HFFc6 (cell line): ENCODE data around the gene CASS4. TPM values are rescaled to one million over a fixed set of nuclear protein-coding genes. Genes with fewer than 3 reads are reported as not detected.
A peak's percentile ranks its signal among the peaks of the same experiment; 100 is the strongest.

ENCODE experiments used
- DNase-seq: peaks from one replicate; pipeline ENCODE4 v3.0.0-alpha.2; 2018
- H3K27ac Mint-ChIP-seq: 2 replicates; pipeline ENCODE4 v1.8.0; 2020; ENCODE audit warnings: mild to moderate bottlenecking, mixed read lengths
- H3K27me3 Mint-ChIP-seq: 2 replicates; pipeline ENCODE4 v1.8.0; 2021; ENCODE audit warnings: mild to moderate bottlenecking, moderate library complexity, mixed read lengths; ENCODE audit not compliant: insufficient read depth
- H3K36me3 Mint-ChIP-seq: 2 replicates; pipeline ENCODE4 v1.8.0; 2021; ENCODE audit warnings: low read depth, mixed read lengths
- H3K4me1 Mint-ChIP-seq: 2 replicates; pipeline ENCODE4 v1.8.0; 2020; ENCODE audit warnings: low read depth, mixed read lengths
- H3K4me3 Mint-ChIP-seq: 2 replicates; pipeline ENCODE4 v1.8.0; 2020; ENCODE audit warnings: mild to moderate bottlenecking, moderate library complexity, mixed read lengths
- H3K9me3 Mint-ChIP-seq: 2 replicates; pipeline ENCODE4 v1.8.0; 2020; ENCODE audit warnings: mild to moderate bottlenecking, mixed read lengths
- CTCF ChIP-seq: fragments of 200-600 bp; sonication (generic); IDR thresholded peaks from 2 replicates; pipeline ENCODE4 v1.5.0; 2021; ENCODE audit warnings: antibody characterized with exemption, mild to moderate bottlenecking
- total RNA-seq, 6 experiments: library from RNA; stranded (reverse); fragmentation: NEBNext Ultra II Directional; extraction: Animal tissue kit (Norgen Biotek cat#: 25700); gene quantifications; 2 replicates in 1 of 6; 3 replicates in 5 of 6; pipeline ENCODE4 v1.2.3, GENCODE V29; 2021

Gene CASS4
- total RNA-seq, 6 experiments from 2014 or later = 0.38 to 0.70 (median 0.56) TPM

- TF ChIP-seq CTCF = no peak
- Mint-ChIP-seq H3K36me3 (peaks cover 29% of the 10 kb centered on the region), H3K27me3 (peaks cover 3% of the 10 kb centered on the region), H3K4me3 (no peak overlapping the region), H3K9me3 (no peaks in the 10 kb centered on the region), H3K4me1 (peaks cover 55% of the 10 kb centered on the region), H3K27ac (no peak overlapping the region)
- DNase-seq = no peak
These were observed 889 bp downstream of the CASS4 start for GRCh38 chr20:56412949-56413348.

- Mint-ChIP-seq H3K4me3 (peak overlapping the region; percentile 21; the same call in 1 of the 2 replicates), H3K36me3 (peaks cover 35% of the 10 kb centered on the region), H3K4me1 (peaks cover 70% of the 10 kb centered on the region), H3K27ac (peak overlapping the region; percentile 90), H3K9me3 (no peaks in the 10 kb centered on the region), H3K27me3 (no peaks in the 10 kb centered on the region)
- DNase-seq = peak; percentile 69
- no peak for TF ChIP-seq CTCF
These were observed 3.0 kb downstream of the CASS4 start for GRCh38 chr20:56414842-56415765.

GRCh38 chr20:56417402-56417801 is 5.3 kb downstream of the CASS4 start:
- Mint-ChIP-seq H3K36me3 (peaks cover 29% of the 10 kb centered on the region), H3K27ac (peak overlapping the region; percentile 96), H3K4me1 (peaks cover 78% of the 10 kb centered on the region), H3K27me3 (no peaks in the 10 kb centered on the region), H3K9me3 (no peaks in the 10 kb centered on the region), H3K4me3 (no peak overlapping the region)
- DNase-seq = no peak
- TF ChIP-seq CTCF = no peak

- H3K36me3 Mint-ChIP-seq = peaks cover 24% of the 10 kb centered on the region
- no peaks in the 10 kb centered on the region for H3K9me3 Mint-ChIP-seq
- H3K27me3 Mint-ChIP-seq = no peaks in the 10 kb centered on the region
- peak overlapping the region; percentile 96 for H3K27ac Mint-ChIP-seq
- H3K4me3 Mint-ChIP-seq = peak overlapping the region; percentile 46
- peak; percentile 37 for DNase-seq
- TF ChIP-seq CTCF = no peak
- peaks cover 78% of the 10 kb centered on the region for H3K4me1 Mint-ChIP-seq
These were observed 5.9 kb downstream of the CASS4 start for GRCh38 chr20:56417911-56418310.

- Mint-ChIP-seq H3K4me1 (peaks cover 81% of the 10 kb centered on the region), H3K4me3 (peak overlapping the region; percentile 66; the same call in 1 of the 2 replicates), H3K27me3 (no peaks in the 10 kb centered on the region), H3K27ac (peak overlapping the region; percentile 96), H3K9me3 (no peaks in the 10 kb centered on the region), H3K36me3 (peaks cover 21% of the 10 kb centered on the region)
- no peak for TF ChIP-seq CTCF
- DNase-seq = no peak
These were observed 6.4 kb downstream of the CASS4 start for GRCh38 chr20:56418385-56418861.
